Neutrophil (primary cell): ENCODE results near the gene MEN1.

Experiments
- H3K27ac ChIP-seq: fragments of 200-600 bp; sonication (generic); 2 replicates; pipeline ENCODE4 v1.5.1; 2016; ENCODE audit warnings: mild to moderate bottlenecking, moderate library complexity
- H3K27me3 ChIP-seq: fragments of 200-600 bp; sonication (generic); 2 replicates; pipeline ENCODE4 v1.6.0; 2016; ENCODE audit warnings: mild to moderate bottlenecking
- H3K36me3 ChIP-seq: fragments of 200-600 bp; sonication (generic); 2 replicates; pipeline ENCODE4 v1.5.1; 2017
- H3K4me1 ChIP-seq, 2 experiments: fragments of 200-600 bp in 1 of 2; sonication (generic) in 1 of 2; 1 replicate in 1 of 2; 2 replicates in 1 of 2; pipeline versions ENCODE4 v1.5.1 to v1.6.1; 2013 to 2016; ENCODE audit warnings: low read depth in 1 of 2, low read length in 1 of 2, mild to moderate bottlenecking in 1 of 2, moderate library complexity in 1 of 2; ENCODE audit not compliant: control insufficient read depth in 1 of 2, insufficient read depth in 1 of 2
- H3K4me3 ChIP-seq, 2 experiments: fragments of 200-600 bp in 1 of 2; sonication (generic) in 1 of 2; 1 replicate in 1 of 2; 2 replicates in 1 of 2; pipeline ENCODE4 v1.5.1; 2013 to 2016; ENCODE audit warnings: low read depth in 1 of 2, low read length in 1 of 2, mild to moderate bottlenecking in 1 of 2, moderate library complexity in 1 of 2
- H3K9me3 ChIP-seq: fragments of 200-600 bp; sonication (generic); 2 replicates; pipeline ENCODE4 v1.5.1; 2016
- TF ChIP-seq, protein P1 (sequence below): fragments of 200-600 bp; sonication (generic); IDR thresholded peaks from 2 replicates; pipeline ENCODE4 v1.5.1; 2016; ENCODE audit warnings: antibody characterized with exemption

Gene MEN1

DNA sequence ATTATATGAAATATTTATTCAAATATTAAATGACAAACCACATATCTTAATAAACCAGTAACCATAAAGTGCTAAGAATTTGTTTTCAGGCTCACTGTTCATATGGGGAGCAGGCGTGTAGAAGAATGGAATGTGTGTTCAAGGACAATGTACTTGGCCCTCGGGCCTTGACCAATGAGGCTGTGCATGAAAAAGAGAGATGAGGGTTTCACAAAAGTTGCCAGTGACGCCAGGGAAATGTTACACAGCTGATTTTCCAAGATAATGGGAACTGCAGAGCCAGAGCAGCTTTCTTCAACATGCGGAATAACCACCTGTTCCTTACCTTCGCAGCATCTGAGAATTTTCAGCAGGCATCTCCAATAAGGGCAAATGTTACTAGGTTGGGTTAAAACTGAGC, 36.2 kb downstream of the MEN1 start:
- H3K4me1 ChIP-seq, result peaks cover 65 to 71% of the 10 kb centered on the region in 2 experiments
- TF ChIP-seq, protein P1, sequence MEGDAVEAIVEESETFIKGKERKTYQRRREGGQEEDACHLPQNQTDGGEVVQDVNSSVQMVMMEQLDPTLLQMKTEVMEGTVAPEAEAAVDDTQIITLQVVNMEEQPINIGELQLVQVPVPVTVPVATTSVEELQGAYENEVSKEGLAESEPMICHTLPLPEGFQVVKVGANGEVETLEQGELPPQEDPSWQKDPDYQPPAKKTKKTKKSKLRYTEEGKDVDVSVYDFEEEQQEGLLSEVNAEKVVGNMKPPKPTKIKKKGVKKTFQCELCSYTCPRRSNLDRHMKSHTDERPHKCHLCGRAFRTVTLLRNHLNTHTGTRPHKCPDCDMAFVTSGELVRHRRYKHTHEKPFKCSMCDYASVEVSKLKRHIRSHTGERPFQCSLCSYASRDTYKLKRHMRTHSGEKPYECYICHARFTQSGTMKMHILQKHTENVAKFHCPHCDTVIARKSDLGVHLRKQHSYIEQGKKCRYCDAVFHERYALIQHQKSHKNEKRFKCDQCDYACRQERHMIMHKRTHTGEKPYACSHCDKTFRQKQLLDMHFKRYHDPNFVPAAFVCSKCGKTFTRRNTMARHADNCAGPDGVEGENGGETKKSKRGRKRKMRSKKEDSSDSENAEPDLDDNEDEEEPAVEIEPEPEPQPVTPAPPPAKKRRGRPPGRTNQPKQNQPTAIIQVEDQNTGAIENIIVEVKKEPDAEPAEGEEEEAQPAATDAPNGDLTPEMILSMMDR, result no peak

DNA sequence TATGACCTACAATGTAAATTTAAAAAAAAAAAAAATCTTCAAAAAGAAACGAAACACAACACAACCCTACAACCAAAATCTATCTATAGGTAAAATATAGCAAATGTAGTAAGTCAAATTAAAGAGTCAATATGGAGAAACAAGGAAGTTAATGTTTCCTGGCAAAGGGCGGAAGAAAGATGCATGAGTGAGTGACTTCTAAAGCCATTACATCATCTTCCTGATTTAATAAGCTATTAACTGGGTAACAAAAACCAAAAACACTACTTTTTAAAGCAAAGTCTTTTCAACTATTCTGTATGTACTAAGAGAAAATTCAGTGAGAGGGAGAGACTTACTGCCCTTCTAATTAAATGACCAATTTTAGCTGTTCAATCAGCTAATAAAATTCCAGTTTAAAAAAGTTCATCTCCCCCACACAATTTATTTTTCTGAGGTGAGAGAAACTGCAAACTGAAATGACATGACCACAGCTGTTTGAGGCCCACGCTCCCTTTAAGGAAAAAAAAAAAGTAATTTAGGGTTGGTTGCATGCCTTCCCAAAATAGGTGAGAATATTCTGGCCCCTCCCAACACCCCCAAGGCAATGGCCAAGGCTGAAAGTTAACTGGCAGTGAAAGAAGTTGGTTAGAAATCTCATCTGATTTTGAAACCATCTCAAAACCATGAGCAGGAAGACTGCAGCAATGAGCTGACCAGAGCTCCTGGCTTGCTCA, 37.9 kb downstream of the MEN1 start:
- Histone ChIP-seq H3K27ac (peak overlapping the region; percentile 99), H3K4me3 (peak overlapping the region; percentile 46 to 62), H3K27me3 (no peaks in the 10 kb centered on the region), H3K36me3 (peaks cover 93% of the 10 kb centered on the region), H3K9me3 (peaks cover 6% of the 10 kb centered on the region), H3K4me1 (peaks cover 80% of the 10 kb centered on the region in 2 experiments)
- TF ChIP-seq, protein P1, result no peak

More for the DNA sequence above, 36.2 kb downstream of the MEN1 start:
- Histone ChIP-seq H3K36me3 (peaks cover 76% of the 10 kb centered on the region), H3K27ac (peak overlapping the region; percentile 99), H3K27me3 (no peaks in the 10 kb centered on the region), H3K9me3 (no peaks in the 10 kb centered on the region), H3K4me3 (peak overlapping the region in 1 of 2 experiments; percentile 62)

DNA sequence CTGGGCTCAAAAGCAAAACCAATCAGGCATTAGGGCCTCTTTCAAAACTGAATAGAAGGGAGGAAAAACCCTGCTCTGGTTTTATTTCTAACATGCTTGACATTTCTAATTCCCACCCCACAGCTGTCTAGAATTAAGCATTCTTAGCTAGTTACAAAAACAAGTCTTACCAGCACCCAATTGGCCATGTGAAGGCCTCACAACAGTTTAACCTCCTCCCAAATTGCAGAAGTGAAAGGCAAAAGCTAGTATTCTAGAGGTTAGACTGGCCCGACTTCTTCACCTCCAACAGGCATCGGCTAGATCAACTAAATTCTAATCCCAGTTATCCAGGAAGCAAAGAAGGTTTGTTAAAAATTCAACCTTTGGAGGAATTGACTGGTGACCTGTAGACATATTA, 38.5 kb downstream of the MEN1 start:
- H3K27me3 ChIP-seq, result no peaks in the 10 kb centered on the region
- peaks cover 78 to 79% of the 10 kb centered on the region in 2 experiments for H3K4me1 ChIP-seq
- H3K4me3 ChIP-seq, result peak overlapping the region; percentile 46 to 62
- peaks cover 96% of the 10 kb centered on the region for H3K36me3 ChIP-seq
- TF ChIP-seq, protein P1, result no peak
- peaks cover 6% of the 10 kb centered on the region for H3K9me3 ChIP-seq
- H3K27ac ChIP-seq, result peak overlapping the region; percentile 99

DNA sequence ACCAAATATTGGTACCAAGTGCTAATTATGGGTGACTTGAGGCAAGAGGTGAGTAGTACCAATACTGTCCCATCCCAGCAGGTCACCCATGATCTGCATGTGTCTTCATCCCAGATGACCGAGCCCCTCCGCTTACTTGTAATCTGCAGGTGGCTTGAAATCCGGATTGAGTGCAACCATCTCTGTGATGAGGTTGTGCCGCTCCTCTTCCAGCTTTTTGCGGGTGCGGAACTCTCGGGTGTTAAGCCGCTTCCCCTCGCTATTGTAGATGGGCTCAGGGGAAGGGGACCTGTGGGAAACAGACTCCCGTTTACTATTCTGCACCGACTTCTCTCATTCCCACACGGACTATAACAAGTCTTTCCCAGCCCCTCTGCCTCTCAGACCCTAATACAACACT, 40.2 kb downstream of the MEN1 start:
- Histone ChIP-seq H3K27me3 (no peaks in the 10 kb centered on the region), H3K36me3 (peaks cover 97% of the 10 kb centered on the region), H3K9me3 (peaks cover 6% of the 10 kb centered on the region), H3K4me1 (peaks cover 61 to 62% of the 10 kb centered on the region in 2 experiments), H3K27ac (peak overlapping the region; percentile 99), H3K4me3 (no peak overlapping the region)
- TF ChIP-seq, protein P1, result no peak

DNA sequence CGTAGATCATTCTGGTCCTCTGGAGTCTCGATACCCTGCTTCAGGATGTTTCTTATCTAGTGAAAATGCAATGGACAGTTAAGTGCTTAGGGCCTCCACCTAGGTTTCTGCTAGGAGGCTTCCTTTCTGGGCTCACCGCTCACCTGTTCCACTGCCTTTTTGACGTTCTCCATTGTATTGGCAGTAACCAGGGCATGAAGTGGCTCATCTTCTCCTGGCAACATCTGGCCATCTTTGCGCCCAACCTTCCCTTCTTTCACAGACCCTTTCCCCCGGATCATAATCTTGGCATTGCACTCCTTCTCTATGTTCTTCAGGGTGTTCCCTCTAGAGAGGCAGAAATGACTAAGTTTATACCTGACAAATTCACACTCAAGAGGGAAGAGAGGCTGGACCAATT, 41.1 kb downstream of the MEN1 start:
- Histone ChIP-seq H3K4me3 (no peak overlapping the region), H3K27me3 (no peaks in the 10 kb centered on the region), H3K4me1 (peaks cover 52 to 53% of the 10 kb centered on the region in 2 experiments), H3K9me3 (peaks cover 6% of the 10 kb centered on the region), H3K27ac (peak overlapping the region; percentile 99), H3K36me3 (peaks cover 97% of the 10 kb centered on the region)
- TF ChIP-seq, protein P1, result no peak
